ENCODE data around the gene MED16.
"Not testable (repeated sequence)": the region's sequence is repeated elsewhere in the genome, so short reads cannot be mapped to it uniquely, and the experiment has no call there.

MED16 gene

DNA sequence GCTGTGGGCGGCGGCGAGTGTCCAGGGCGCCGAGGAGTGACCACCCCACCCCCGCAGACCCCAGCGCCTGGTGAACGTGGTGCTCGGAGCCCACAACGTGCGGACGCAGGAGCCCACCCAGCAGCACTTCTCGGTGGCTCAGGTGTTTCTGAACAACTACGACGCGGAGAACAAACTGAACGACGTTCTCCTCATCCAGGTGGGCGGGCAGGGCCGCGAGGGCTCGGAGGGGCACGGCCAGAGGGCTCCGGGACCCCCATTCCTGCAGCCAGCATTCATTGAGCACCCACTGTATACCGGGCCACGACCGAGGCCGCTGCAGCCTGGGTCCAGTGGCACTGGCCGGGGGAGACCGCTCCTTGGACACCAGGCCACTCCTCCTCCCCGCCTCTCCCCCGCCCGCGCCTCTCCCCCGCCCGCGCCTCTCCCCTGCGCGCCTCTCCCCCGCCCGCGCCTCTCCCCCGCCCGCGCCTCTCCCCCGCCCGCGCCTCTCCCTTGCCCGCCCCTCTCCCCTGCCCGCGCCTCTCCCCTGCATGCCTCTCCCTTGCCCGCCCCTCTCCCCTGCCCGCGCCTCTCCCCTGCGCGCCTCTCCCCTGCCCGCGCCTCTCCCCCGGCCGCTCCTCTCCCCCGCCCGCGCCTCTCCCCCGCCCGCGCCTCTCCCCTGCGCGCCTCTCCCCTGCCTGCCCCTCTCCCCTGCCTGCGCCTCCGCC lies 49.0 kb downstream of the MED16 start:
- TF ChIP-seq, protein P1, sequence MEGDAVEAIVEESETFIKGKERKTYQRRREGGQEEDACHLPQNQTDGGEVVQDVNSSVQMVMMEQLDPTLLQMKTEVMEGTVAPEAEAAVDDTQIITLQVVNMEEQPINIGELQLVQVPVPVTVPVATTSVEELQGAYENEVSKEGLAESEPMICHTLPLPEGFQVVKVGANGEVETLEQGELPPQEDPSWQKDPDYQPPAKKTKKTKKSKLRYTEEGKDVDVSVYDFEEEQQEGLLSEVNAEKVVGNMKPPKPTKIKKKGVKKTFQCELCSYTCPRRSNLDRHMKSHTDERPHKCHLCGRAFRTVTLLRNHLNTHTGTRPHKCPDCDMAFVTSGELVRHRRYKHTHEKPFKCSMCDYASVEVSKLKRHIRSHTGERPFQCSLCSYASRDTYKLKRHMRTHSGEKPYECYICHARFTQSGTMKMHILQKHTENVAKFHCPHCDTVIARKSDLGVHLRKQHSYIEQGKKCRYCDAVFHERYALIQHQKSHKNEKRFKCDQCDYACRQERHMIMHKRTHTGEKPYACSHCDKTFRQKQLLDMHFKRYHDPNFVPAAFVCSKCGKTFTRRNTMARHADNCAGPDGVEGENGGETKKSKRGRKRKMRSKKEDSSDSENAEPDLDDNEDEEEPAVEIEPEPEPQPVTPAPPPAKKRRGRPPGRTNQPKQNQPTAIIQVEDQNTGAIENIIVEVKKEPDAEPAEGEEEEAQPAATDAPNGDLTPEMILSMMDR (IDR thresholded peaks at IDR 0.05; ENCODE audit: unreplicated experiment in 3 of 3): no peak
- Mint-ChIP-seq H3K4me1 (peaks cover 5% of the 10 kb centered on the region), H3K9me3 (peaks cover 3% of the 10 kb centered on the region), H3K4me3 (no peak overlapping the region), H3K27me3 (ENCODE audit: low read depth) (peaks cover 53% of the 10 kb centered on the region), H3K27ac (no peak overlapping the region), H3K36me3 (ENCODE audit: low read depth) (no peaks in the 10 kb centered on the region)

DNA sequence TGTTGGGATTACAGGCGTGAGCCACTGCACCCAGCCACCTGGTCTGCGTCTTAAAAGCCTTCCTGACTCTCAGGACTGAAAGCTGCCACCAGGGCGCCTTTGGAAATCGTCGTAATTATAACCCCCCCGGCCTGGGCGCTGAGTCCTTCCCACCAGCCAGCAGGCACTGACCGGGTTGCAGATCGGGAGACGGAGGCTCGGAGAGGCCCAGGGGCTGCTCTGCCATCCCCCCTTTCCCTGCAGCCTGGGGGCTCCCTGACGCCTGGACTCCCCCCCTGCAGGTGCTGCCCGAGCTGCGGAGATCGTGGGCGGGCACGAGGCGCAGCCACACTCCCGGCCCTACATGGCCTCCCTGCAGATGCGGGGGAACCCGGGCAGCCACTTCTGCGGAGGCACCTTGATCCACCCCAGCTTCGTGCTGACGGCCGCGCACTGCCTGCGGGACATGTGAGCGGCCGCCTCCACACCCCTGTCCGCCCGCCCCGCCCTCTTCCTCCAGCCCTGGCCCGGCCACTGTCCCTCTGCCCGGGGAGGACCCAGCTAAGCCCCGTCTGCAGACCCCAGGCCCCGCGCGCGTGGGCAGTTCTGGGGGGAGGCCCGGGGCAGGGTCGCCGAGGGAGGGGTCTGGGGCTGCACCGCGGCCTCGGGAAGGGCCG lies 49.7 kb downstream of the MED16 start:
- Mint-ChIP-seq H3K4me3 (peak overlapping the region in 2 of 3 experiments; percentile 41 to 53), H3K27ac (no peak overlapping the region), H3K36me3 (ENCODE audit: low read depth) (no peaks in the 10 kb centered on the region), H3K4me1 (peaks cover 5% of the 10 kb centered on the region), H3K27me3 (ENCODE audit: low read depth) (peaks cover 47% of the 10 kb centered on the region), H3K9me3 (peaks cover 3% of the 10 kb centered on the region)
- TF ChIP-seq, protein P1 (IDR thresholded peaks at IDR 0.05; ENCODE audit: unreplicated experiment in 3 of 3): no peak

DNA sequence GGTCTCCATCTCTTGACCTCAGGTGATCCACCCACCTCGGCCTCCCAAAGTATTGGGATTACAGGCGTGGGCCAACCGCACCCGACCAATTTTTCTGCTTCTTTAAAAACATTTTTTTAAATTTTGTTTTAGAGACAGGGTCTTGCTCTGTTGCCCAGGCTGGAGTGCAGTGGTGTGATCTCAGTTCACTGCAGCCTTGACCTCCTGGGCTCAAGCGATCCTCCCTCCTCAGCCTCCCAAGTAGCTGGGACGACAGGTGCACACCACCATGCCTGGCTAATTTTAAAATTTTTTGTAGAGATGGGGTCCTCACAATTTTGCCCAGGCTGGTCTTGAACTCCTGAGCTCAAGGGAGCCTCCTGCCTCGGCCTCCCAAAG lies 50.2 kb downstream of the MED16 start:
- Mint-ChIP-seq H3K27me3 (ENCODE audit: low read depth) (peaks cover 45% of the 10 kb centered on the region), H3K4me3 (peak overlapping the region in 2 of 3 experiments; percentile 41 to 53)
- H3K9me3 Mint-ChIP-seq; H3K36me3 Mint-ChIP-seq (ENCODE audit: low read depth); H3K4me1 Mint-ChIP-seq; H3K27ac Mint-ChIP-seq: not testable (repeated sequence)

DNA sequence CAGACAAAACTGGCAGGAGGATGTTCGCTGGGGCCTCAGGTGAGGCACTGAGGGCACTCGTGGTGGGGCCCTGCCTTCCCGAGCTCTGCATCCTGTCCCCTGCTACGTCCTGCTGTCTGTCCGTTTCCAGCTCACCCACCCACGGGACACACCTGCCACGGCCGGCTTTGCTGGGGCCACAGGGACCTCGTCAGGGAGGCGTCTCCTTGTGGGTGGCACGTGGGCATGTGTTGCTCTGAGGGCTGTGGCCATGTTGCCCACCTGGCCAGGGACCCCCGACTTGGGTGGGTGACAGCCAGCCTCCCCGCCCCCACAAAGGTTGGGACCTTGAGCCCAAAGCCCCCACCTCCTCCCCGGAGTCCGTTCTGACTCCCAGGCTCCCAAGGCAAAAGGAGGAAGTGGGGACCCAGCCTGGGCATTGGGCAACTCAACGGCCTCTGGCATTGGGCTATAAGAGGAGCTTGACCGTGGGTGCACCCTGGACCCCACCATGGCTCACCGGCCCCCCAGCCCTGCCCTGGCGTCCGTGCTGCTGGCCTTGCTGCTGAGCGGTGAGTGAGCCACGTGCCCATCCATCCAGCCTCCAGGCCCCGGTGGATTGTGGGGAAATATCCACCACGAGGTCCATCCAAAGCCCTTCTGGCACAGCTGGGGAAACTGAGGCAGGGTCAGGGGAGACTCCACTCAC lies 52.3 kb downstream of the MED16 start, which contains the start of gene PRTN3:
PRTN3 (plus strand) TSS at position 481 of the 688 bp plus-strand sequence; CDS start at position 491, 10 bp downstream.
- H3K36me3 Mint-ChIP-seq (ENCODE audit: low read depth): no peaks in the 10 kb centered on the region
- H3K4me1 Mint-ChIP-seq: peaks cover 5% of the 10 kb centered on the region
- peaks cover 33% of the 10 kb centered on the region for H3K27me3 Mint-ChIP-seq (ENCODE audit: low read depth)
- H3K4me3 Mint-ChIP-seq: peak within 1 kb of the TSS in 2 of 3 experiments; percentile 19 to 35
- H3K27ac Mint-ChIP-seq: no peak within 1 kb of the TSS
- H3K9me3 Mint-ChIP-seq: peaks cover 3% of the 10 kb centered on the region
- TF ChIP-seq, protein P1 (IDR thresholded peaks at IDR 0.05; ENCODE audit: unreplicated experiment in 3 of 3): no peak

DNA sequence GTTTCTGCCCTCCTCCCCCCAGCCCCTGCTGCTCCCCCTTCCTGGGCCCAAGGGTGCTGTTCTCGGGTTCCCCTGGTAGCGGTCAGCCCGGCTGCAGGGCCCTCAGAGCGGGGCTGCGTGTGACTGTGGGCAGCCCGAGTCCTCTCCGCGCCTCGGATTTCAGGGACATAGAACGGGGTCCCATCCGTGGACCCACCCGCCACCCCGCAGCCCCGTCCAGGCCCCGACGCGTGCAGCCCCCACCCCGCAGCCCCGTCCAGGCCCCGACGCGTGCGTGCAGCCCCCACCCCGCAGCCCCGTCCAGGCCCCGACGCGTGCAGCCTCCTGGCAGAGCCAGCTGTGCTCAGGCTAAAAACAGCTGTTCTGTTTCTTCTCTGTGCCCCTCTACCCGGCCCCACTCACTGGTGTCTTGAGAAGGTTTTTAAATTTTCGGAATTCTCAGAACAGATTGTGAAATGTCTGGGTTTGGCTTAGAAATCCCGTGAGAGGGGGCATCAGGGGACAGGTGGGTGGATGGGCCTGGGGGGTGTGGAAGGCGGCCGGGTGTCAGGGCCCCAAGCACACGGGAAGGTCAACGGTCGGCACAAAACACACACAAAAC lies 57.7 kb downstream of the MED16 start:
- Mint-ChIP-seq H3K4me1 (no peaks in the 10 kb centered on the region), H3K9me3 (no peaks in the 10 kb centered on the region), H3K27ac (peak overlapping the region in 2 of 3 experiments; percentile 12 to 37), H3K4me3 (no peak overlapping the region), H3K36me3 (ENCODE audit: low read depth) (no peaks in the 10 kb centered on the region), H3K27me3 (ENCODE audit: low read depth) (no peaks in the 10 kb centered on the region)
- TF ChIP-seq, protein P1 (IDR thresholded peaks at IDR 0.05; ENCODE audit: unreplicated experiment in 3 of 3): no peak

DNA sequence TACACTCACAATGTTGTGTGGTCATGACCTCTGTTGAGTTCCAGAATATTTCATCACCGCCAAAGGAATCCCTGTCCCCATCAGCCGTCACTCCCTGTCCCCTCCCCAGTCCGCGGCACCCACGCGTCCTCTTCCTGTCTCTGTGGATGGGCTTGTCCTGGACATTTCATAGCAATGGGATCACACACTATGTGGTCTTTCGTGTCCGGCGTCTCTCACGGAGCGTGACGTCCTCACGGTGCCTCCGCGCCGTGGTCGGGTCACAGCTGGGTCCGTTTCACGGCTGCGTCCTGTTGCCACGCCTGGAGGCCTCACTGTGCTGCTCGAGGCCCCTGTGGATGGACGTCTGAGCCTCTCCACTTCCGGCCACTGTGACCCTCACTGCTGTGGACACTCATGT lies 58.8 kb downstream of the MED16 start:
- no peaks in the 10 kb centered on the region for H3K36me3 Mint-ChIP-seq (ENCODE audit: low read depth)
- peak overlapping the region in 1 of 3 experiments; percentile 48 for H3K27ac Mint-ChIP-seq
- H3K4me1 Mint-ChIP-seq: no peaks in the 10 kb centered on the region
- H3K9me3 Mint-ChIP-seq: no peaks in the 10 kb centered on the region
- H3K27me3 Mint-ChIP-seq (ENCODE audit: low read depth): peaks cover 7% of the 10 kb centered on the region
- TF ChIP-seq, protein P1 (IDR thresholded peaks at IDR 0.05; ENCODE audit: unreplicated experiment in 3 of 3): no peak
- H3K4me3 Mint-ChIP-seq: no peak overlapping the region
